ENCODE measurements around the gene TOMM70. TPM values are rescaled to one million over a fixed set of nuclear protein-coding genes. Genes with fewer than 3 reads are reported as not detected.

The TOMM70 gene
- total and polyA plus RNA-seq, 2 of the 13 experiments (the other 11 are each of a cell fraction or from before 2014, with no cell fraction given), result 27.0 to 77.2 TPM

DNA sequence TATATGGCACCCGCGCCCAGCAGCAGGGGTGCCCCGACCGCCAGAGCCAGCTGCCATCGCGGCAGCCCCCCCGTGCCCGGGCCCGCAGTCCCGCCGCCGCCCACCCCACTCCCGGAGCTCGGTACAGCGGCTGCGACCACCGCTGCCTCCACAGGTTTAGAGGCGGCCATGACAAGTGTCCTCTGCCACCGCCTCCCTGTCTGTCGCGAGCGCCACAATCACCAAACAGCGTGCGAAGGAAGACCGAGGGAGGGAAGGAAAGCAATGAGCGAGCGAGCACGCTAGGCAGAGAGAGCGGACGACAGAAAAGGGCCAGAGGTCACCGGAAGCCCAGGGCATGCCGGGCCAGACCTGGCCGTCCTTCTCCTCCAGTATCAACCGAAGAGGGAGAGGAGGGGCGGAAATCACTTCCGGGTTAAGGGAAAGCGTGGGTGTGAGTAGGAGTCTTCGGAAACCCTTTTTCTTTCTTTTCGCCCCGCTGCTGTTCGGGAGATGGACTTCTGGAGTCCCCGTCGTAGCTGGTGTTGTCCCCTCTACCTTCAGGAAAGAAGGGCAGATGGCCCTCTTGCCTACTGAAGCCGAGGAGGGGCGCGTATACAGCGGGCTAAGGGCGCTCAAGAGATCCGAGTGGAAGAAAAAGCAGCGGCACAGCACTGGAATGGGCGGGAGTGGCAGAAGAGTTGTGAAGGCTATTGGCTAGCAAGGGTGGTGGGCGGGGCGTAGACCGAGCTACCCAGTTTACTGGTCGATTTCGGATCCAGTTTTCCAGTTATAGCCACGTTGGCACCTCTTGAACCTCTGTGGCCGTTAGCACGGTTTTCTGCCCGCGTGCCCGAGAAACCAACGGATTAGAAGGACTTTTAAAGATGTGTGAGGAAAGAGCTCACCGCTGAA is at the start of gene TOMM70, which contains the start of gene LNP1 (continued):
- TF ChIP-seq, protein P1, sequence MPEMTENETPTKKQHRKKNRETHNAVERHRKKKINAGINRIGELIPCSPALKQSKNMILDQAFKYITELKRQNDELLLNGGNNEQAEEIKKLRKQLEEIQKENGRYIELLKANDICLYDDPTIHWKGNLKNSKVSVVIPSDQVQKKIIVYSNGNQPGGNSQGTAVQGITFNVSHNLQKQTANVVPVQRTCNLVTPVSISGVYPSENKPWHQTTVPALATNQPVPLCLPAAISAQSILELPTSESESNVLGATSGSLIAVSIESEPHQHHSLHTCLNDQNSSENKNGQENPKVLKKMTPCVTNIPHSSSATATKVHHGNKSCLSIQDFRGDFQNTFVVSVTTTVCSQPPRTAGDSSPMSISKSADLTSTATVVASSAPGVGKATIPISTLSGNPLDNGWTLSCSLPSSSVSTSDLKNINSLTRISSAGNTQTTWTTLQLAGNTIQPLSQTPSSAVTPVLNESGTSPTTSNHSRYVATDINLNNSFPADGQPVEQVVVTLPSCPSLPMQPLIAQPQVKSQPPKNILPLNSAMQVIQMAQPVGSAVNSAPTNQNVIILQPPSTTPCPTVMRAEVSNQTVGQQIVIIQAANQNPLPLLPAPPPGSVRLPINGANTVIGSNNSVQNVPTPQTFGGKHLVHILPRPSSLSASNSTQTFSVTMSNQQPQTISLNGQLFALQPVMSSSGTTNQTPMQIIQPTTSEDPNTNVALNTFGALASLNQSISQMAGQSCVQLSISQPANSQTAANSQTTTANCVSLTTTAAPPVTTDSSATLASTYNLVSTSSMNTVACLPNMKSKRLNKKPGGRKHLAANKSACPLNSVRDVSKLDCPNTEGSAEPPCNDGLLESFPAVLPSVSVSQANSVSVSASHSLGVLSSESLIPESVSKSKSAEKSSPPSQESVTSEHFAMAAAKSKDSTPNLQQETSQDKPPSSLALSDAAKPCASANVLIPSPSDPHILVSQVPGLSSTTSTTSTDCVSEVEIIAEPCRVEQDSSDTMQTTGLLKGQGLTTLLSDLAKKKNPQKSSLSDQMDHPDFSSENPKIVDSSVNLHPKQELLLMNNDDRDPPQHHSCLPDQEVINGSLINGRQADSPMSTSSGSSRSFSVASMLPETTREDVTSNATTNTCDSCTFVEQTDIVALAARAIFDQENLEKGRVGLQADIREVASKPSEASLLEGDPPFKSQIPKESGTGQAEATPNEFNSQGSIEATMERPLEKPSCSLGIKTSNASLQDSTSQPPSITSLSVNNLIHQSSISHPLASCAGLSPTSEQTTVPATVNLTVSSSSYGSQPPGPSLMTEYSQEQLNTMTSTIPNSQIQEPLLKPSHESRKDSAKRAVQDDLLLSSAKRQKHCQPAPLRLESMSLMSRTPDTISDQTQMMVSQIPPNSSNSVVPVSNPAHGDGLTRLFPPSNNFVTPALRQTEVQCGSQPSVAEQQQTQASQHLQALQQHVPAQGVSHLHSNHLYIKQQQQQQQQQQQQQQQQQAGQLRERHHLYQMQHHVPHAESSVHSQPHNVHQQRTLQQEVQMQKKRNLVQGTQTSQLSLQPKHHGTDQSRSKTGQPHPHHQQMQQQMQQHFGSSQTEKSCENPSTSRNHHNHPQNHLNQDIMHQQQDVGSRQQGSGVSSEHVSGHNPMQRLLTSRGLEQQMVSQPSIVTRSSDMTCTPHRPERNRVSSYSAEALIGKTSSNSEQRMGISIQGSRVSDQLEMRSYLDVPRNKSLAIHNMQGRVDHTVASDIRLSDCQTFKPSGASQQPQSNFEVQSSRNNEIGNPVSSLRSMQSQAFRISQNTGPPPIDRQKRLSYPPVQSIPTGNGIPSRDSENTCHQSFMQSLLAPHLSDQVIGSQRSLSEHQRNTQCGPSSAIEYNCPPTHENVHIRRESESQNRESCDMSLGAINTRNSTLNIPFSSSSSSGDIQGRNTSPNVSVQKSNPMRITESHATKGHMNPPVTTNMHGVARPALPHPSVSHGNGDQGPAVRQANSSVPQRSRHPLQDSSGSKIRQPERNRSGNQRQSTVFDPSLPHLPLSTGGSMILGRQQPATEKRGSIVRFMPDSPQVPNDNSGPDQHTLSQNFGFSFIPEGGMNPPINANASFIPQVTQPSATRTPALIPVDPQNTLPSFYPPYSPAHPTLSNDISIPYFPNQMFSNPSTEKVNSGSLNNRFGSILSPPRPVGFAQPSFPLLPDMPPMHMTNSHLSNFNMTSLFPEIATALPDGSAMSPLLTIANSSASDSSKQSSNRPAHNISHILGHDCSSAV (CRISPR knock-in tag; IDR thresholded peaks at IDR 0.05; ENCODE audit: borderline replicate concordance), result 0 out of 2 replicates have a peak, but pooled peaks have one; percentile 92
- no peak for TF ChIP-seq ZNF20 (CRISPR knock-in tag; IDR thresholded peaks at IDR 0.05)
- TF ChIP-seq ZNF317 (CRISPR knock-in tag; IDR thresholded peaks at IDR 0.05), result peak; percentile 32; the same call in 1 of the 2 replicates
- TF ChIP-seq, protein P2, sequence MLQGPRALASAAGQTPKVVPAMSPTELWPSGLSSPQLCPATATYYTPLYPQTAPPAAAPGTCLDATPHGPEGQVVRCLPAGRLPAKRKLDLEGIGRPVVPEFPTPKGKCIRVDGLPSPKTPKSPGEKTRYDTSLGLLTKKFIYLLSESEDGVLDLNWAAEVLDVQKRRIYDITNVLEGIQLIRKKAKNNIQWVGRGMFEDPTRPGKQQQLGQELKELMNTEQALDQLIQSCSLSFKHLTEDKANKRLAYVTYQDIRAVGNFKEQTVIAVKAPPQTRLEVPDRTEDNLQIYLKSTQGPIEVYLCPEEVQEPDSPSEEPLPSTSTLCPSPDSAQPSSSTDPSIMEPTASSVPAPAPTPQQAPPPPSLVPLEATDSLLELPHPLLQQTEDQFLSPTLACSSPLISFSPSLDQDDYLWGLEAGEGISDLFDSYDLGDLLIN (CRISPR knock-in tag; IDR thresholded peaks at IDR 0.05; ENCODE audit: borderline replicate concordance), result no peak; the same call in 1 of the 2 replicates
- TF ChIP-seq KAT7 (CRISPR knock-in tag; IDR thresholded peaks at IDR 0.05; ENCODE audit: borderline replicate concordance), result no peak
- peak; percentile 95 for TF ChIP-seq POLR2AphosphoS5 (IDR thresholded peaks at IDR 0.05; ENCODE audit: low read depth, low read length)
- peak; percentile 65 for TF ChIP-seq HNF4G (IDR thresholded peaks at IDR 0.05; ENCODE audit: borderline replicate concordance, low read depth, low read length)
- peak; percentile 34; the same call in 1 of the 2 replicates for TF ChIP-seq HNF4G (CRISPR knock-in tag; IDR thresholded peaks at IDR 0.05; ENCODE audit: borderline replicate concordance, low read depth)
- TF ChIP-seq, protein P3, sequence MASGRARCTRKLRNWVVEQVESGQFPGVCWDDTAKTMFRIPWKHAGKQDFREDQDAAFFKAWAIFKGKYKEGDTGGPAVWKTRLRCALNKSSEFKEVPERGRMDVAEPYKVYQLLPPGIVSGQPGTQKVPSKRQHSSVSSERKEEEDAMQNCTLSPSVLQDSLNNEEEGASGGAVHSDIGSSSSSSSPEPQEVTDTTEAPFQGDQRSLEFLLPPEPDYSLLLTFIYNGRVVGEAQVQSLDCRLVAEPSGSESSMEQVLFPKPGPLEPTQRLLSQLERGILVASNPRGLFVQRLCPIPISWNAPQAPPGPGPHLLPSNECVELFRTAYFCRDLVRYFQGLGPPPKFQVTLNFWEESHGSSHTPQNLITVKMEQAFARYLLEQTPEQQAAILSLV (CRISPR knock-in tag; IDR thresholded peaks at IDR 0.05; ENCODE audit: borderline replicate concordance), result peak; percentile 53
- TF ChIP-seq, protein P4, sequence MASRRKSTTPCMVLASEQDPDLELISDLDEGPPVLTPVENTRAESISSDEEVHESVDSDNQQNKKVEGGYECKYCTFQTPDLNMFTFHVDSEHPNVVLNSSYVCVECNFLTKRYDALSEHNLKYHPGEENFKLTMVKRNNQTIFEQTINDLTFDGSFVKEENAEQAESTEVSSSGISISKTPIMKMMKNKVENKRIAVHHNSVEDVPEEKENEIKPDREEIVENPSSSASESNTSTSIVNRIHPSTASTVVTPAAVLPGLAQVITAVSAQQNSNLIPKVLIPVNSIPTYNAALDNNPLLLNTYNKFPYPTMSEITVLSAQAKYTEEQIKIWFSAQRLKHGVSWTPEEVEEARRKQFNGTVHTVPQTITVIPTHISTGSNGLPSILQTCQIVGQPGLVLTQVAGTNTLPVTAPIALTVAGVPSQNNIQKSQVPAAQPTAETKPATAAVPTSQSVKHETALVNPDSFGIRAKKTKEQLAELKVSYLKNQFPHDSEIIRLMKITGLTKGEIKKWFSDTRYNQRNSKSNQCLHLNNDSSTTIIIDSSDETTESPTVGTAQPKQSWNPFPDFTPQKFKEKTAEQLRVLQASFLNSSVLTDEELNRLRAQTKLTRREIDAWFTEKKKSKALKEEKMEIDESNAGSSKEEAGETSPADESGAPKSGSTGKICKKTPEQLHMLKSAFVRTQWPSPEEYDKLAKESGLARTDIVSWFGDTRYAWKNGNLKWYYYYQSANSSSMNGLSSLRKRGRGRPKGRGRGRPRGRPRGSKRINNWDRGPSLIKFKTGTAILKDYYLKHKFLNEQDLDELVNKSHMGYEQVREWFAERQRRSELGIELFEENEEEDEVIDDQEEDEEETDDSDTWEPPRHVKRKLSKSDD (CRISPR knock-in tag; IDR thresholded peaks at IDR 0.05; ENCODE audit: low read depth), result no peak; the same call in 1 of the 2 replicates
- TF ChIP-seq ZNF564 (CRISPR knock-in tag; IDR thresholded peaks at IDR 0.05), result no peak
- peak; percentile 96 for TF ChIP-seq KMT2A (CRISPR knock-in tag; IDR thresholded peaks at IDR 0.05)
- peak; percentile 100 for TF ChIP-seq NR2C2 (CRISPR knock-in tag; IDR thresholded peaks at IDR 0.05; ENCODE audit: borderline replicate concordance)
